HG03378 (cell line): ENCODE results near the gene TCF7L2.

Experiments used
- ATAC-seq: cut with Tn5 transposase; IDR thresholded peaks from one replicate; pipeline ENCODE4 v1.9.1; 2021; ENCODE audit warnings: mild to moderate bottlenecking, moderate library complexity; ENCODE audit not compliant: unreplicated experiment

Gene TCF7L2

GRCh38 chr10:112962343-112962742, 12.3 kb downstream of the TCF7L2 start:
- ATAC-seq: no peak

GRCh38 chr10:112963835-112964234, 13.8 kb downstream of the TCF7L2 start:
- no peak for ATAC-seq

- no peak for ATAC-seq
Measured at GRCh38 chr10:112964482-112964881, 14.4 kb downstream of the TCF7L2 start.

GRCh38 chr10:112966194-112966855, 16.3 kb downstream of the TCF7L2 start:
- ATAC-seq: no peak

GRCh38 chr10:112967200-112967599, 17.2 kb downstream of the TCF7L2 start:
- no peak for ATAC-seq

GRCh38 chr10:112969131-112969530, 19.1 kb downstream of the TCF7L2 start:
- no peak for ATAC-seq

- ATAC-seq: no peak
Measured at GRCh38 chr10:112969542-112969941, 19.5 kb downstream of the TCF7L2 start.

- ATAC-seq: no peak
Measured at GRCh38 chr10:112970021-112970420, 20.0 kb downstream of the TCF7L2 start.

GRCh38 chr10:112972606-112973005, 22.6 kb downstream of the TCF7L2 start:
- ATAC-seq: no peak

GRCh38 chr10:112973046-112973445, 23.0 kb downstream of the TCF7L2 start:
- ATAC-seq: no peak

GRCh38 chr10:112973805-112974204, 23.8 kb downstream of the TCF7L2 start:
- no peak for ATAC-seq

- no peak for ATAC-seq
Measured at GRCh38 chr10:112977426-112977898, 27.4 kb downstream of the TCF7L2 start.

- ATAC-seq: no peak
Measured at GRCh38 chr10:112979927-112980326, 29.9 kb downstream of the TCF7L2 start.

- no peak for ATAC-seq
Measured at GRCh38 chr10:112980937-112981336, 30.9 kb downstream of the TCF7L2 start.

- peak; percentile 99 for ATAC-seq
Measured at GRCh38 chr10:112981553-112981952, 31.5 kb downstream of the TCF7L2 start.

GRCh38 chr10:112983444-112984056, 33.5 kb downstream of the TCF7L2 start:
- no peak for ATAC-seq

GRCh38 chr10:112984756-112985155, 34.7 kb downstream of the TCF7L2 start:
- no peak for ATAC-seq

- no peak for ATAC-seq
Measured at GRCh38 chr10:112985690-112986543, 35.9 kb downstream of the TCF7L2 start.

- no peak for ATAC-seq
Measured at GRCh38 chr10:112986544-112987190, 36.6 kb downstream of the TCF7L2 start.

GRCh38 chr10:112988839-112989406, 38.9 kb downstream of the TCF7L2 start:
- ATAC-seq: no peak

GRCh38 chr10:112989826-112990225, 39.8 kb downstream of the TCF7L2 start:
- no peak for ATAC-seq
